IPS-18c (cell line): ENCODE measurements around the gene CLDN14.

Source experiments
- H3K4me3 ChIP-seq: 2 replicates; pipeline ENCODE4 v1.7.0; 2013; ENCODE audit warnings: low read depth, mild to moderate bottlenecking, low read length, moderate library complexity; ENCODE audit not compliant: insufficient read depth
- H3K9me3 ChIP-seq: one replicate; pipeline ENCODE4 v1.6.1; 2013; ENCODE audit warnings: mild to moderate bottlenecking, low read length, moderate library complexity; ENCODE audit not compliant: control insufficient read depth, insufficient read depth

CLDN14 gene

DNA sequence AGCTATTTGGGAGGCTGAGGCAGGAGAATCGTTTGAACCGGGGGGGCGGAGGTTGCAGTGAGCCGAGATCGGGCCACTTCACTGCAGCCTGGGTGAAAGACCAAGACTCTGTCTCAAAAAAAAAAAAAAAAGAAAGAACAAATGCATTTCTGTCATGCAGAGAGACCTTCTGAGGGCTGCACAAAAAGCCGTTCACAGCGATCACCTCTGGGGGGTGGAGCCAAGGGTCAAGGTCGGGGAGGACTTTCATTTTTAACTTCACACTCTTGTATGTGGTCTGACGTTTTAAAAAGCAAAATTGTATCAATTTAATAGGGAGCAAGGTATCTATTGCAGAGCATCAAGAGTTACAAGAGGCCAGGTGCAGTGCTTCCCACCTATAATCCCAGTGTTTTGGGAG, 26.6 kb upstream of the CLDN14 start:
- Histone ChIP-seq H3K4me3 (no peak overlapping the region), H3K9me3 (no peaks in the 10 kb centered on the region)

DNA sequence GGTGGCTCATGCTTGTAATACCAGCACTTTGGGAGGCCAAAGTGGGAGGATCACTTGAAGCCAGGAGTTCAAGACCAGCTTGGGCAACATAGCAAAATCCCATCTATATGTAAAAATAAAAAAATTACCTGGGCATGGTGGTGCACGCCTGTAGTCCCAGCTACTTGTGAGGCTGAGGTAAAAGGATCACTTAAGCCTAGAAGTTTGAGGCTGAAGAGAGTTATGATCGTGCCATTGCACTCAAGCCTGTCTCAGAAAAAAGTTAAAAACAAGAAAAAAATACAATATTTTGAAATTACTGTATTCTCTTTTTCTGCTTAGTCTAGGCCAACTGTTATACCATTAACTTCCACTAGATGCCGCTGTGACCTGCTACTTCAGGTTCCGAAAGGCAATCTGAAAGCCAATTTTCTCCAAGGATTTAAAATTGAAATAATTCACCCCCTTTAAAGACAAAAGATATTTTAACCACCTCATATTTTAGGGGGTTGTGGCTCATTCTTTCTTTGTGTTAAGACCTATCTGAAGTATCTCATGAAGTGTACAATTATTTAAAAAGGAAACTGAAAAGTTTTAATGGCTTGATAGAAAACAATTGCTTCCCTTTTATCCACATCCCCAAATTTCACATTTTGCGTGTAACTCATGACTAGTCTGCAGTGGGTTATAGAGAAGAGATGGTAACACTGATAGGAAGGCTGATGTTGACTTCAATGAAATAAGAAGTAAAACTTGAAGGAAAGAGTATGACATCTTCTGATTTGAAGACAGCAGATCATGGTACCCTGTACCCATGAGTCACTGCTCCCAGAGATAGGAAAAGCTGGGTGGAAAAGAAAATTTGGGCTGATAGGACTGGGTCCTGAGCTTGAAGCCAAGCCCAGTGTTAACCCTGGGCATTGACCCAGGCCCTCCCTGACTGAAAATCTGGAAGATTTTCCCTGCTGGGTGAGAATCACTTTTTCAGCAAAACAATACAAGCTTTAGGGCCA, 24.4 kb upstream of the CLDN14 start:
- Histone ChIP-seq H3K9me3 (no peaks in the 10 kb centered on the region), H3K4me3 (no peak overlapping the region)

DNA sequence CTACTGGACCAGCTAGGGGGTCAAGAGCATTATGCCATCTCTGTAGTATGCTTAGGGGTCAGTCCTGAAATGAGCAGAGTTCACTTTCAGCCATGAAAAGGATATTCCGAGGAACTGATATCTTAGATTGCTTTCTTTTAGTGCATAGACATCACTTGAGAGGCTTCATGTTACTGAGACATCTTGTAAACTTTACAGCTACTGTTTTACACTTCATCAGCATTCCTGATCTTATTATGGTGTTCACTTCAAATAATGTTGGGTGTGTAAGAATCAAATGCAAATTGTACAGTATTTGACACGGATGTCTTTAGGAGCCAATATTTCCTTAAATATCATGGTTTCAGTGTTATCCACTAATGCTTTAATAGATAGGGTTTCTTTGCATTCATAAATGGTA, 22.4 kb upstream of the CLDN14 start:
- no peaks in the 10 kb centered on the region for H3K9me3 ChIP-seq
- H3K4me3 ChIP-seq = no peak overlapping the region

DNA sequence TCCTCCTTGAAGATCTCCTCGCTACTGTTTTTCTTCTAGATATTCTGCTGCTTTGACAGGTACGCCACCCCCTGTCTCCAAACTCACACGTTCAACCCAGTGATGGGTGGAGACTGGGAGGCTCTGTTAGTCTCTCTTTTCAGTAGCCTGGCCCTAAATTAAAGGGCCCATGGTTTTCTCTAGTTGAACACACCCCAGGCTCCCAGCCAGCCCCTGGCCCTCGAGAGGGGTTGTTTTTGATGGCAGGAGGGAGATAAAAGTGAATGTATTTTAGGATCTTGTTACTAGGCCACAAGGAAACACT, 21.6 kb upstream of the CLDN14 start:
- Histone ChIP-seq H3K4me3 (no peak overlapping the region), H3K9me3 (no peaks in the 10 kb centered on the region)

DNA sequence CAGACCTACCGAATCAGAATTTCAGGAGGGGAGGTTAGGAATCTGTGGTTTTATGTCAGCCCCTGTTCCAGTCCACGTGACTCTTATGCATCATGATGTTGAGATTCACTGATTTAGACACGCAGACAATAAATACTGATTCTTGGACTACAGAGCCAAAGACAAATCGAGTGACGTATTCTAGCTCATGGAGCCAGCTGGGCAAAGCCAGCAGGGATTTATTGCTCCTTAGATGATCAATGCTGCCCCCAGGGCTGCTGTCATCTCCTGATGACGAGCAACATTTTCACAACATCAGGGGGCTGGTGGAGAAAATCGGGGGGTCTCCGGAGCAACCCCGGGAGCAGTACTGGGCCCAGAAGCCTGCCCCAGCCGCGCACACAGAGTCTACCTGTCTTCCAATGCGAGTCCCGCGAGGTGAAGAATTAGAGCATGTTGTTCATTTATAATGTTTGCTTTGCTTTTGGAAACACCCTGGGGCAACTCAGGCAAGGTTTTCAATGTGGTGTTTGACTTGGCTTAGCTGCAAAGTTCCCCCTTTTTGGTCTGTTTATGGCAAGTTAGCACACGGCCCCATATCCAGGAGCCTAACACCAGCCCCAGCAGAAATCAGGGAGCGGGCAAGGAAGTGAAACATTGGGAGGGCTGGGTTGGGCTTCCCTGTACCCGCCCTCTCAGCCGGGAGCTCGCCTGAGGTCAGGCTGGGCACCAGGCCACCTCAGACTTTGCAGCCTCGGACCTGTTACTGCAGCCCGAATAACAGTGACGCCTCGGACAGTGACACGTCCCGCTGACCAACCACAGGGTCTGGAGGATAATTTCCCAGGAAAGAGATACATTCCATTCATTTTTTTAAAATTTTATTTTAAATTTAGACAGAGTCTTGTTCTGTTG, 19.9 kb upstream of the CLDN14 start:
- Histone ChIP-seq H3K9me3 (no peaks in the 10 kb centered on the region), H3K4me3 (no peak overlapping the region)

DNA sequence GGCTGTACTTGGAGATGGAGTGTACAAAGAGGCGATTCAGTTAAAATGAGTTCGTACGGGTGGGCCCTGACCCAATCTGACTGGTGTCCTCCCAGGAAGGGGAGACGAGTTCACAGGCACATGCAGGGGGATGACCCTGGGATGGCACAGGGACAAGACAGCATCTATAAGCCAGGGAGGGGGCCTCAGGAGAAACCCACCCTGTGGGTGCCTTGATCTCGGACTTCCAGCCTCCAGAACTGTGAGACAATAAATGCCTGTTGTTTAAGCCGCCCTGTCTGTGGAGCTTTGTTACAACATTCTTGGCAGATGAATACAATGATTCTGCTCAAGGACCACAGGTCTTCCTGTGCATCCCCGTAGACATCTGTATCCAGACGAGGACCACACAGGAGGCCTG, 14.6 kb upstream of the CLDN14 start:
- no peak overlapping the region for H3K4me3 ChIP-seq
- peaks cover 3% of the 10 kb centered on the region for H3K9me3 ChIP-seq

DNA sequence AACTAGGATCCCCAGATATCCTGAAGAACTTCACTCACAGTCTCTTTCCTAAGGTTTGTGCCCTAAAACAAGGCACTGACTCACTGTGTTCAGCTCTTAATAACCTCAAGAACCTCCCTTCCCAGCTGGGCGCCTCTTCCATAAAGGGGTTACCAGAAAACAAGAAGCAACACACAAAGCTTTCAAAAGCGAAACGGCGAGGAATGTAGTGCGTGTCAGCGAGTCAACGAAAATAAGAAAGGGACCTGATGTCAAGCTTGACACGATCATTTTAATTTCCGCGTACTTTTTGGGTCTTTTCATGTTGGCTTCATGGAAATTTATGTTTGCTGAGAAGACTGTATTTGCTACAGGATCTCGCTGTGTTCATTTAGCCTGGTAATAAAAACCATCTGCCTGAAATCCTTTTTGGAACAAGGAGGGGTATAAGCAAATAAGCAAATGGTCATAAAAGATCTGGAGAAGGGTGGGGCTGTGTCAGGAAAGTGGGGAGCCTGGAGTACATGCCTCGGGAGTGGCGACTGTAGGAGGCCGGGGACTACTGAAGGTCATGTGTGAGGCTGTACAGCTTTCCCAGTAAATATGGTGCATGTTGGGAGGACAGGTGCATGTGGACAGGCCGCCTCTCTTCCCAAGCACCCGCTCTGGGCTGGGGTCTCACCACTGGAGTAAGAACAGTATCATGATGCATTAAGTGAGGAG, 11.4 kb upstream of the CLDN14 start:
- Histone ChIP-seq H3K9me3 (peaks cover 3% of the 10 kb centered on the region), H3K4me3 (no peak overlapping the region)

DNA sequence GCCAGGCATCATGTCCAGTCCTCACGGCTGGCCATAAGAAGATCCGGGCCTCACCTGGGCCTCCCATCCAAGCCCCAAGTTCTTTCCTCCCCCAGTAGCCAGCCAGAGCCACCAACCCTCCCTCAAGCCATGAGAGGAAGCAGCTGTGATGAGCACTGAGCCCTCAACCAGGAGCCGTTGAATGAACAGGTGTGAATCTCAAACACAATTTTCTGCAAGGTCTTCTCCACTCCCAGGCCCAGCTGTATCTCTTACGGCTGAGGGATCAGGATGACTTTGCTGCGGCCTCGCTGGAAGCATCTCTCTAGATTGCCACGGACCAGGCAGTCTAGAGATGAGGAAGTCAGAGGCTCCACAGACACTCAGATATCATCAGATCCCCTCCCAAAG, 9.8 kb upstream of the CLDN14 start:
- Histone ChIP-seq H3K4me3 (no peak overlapping the region), H3K9me3 (peaks cover 3% of the 10 kb centered on the region)

DNA sequence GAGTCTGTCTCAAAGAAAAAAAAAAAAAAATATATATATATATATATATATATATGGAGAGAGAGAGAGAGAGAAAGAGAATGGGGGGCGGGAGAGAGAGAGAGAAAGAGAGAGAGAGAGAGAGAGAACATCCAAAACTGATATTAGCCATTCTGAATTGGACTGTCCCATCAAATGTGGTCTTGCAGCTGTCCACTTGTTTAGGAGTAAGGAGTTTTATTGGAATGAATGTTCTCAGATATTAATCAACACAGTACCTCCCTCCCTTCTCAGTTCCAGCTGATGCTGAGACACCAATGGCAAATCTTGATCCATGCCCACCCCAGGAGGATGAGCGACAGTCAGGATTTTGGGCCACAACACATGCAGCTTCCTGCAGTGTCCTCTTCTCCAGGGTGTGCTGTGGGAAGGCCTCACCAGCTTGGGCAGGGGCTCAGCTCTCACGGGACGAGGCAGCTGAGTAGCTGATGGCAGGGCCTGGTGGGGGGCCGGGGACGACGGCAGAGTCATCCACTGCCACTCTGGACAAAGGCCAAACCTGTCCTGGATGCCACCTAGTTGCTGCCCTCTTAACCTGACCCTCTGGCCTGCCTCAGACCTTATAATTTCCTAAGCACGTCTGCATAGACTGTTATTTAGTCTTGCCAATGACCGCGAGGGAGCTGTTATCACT, 9.3 kb upstream of the CLDN14 start:
- H3K4me3 ChIP-seq = no peak overlapping the region
- H3K9me3 ChIP-seq = peaks cover 3% of the 10 kb centered on the region

DNA sequence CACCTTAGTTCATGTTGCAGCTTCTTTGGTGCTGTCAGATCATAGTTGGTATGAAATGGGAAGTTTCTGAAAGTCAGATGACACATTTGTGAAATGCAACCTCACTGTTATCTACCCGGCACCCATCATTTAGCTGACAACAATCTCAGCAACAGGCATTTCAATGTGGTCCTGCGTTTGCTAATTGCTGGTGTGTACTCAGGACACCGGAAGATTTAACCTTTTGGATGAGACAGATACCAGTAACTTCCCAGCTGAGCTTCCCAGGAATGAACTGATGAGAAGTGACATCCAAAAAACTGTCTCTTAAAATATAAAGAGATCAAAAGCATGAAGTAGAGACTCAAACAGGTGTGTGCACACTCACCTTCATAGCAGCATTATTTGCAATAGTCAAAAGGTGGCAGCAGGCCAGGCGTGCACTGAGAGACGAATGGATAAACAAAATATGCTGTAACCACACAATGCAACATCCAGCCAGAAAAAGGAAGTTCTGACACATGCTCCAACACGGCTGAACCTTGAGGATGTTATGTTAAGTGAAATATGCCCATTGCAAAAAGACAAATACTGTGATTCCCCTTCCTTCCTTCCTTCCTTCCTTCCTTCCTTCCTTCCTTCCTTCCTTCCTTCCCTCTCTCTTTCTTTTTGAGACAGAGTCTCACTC, 7.9 kb upstream of the CLDN14 start:
- no peak overlapping the region for H3K4me3 ChIP-seq

DNA sequence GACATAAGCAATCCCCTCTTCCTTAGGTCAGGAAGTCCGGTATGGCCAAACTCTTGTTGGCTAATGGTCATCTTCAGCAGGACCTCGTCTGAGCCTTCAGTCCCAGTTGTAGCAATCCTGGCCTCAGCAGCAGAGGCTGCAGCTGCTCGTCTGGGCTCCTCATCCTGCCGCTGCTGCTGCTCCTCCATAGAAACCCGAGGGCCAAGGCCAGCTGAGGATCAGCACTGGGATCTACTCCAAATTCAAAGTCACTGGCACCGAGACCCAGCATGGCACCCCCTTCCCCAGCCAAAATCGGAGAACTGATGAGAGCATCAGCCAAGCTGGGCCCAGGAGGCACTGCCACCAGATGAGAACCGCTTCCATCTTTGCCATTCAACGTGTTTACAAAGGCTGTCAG, 6.3 kb upstream of the CLDN14 start:
- no peak overlapping the region for H3K4me3 ChIP-seq

More for the DNA sequence above, 7.9 kb upstream of the CLDN14 start:
- peaks cover 3% of the 10 kb centered on the region for H3K9me3 ChIP-seq

DNA sequence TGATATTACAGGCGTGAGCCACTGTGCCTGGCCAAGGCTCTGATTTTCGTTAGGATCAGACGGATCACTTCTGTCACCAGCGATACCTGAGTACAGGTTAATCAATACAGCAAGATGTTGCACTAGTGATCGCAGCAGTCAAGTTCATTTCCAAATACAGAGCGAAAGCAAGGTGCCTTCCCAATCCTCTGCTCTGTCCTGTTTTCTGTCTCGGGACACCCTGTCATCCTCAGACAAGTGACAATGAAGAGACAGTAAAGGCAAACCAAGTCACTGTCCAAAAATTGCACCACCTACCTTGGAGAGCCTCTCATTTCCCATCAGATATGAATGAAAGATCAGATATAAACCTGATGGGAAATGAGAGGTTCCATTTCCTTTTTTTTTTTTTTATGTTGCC, 5.6 kb upstream of the CLDN14 start:
- Histone ChIP-seq H3K4me3 (no peak overlapping the region), H3K9me3 (no peaks in the 10 kb centered on the region)

More for the DNA sequence above, 6.3 kb upstream of the CLDN14 start:
- peaks cover 3% of the 10 kb centered on the region for H3K9me3 ChIP-seq

DNA sequence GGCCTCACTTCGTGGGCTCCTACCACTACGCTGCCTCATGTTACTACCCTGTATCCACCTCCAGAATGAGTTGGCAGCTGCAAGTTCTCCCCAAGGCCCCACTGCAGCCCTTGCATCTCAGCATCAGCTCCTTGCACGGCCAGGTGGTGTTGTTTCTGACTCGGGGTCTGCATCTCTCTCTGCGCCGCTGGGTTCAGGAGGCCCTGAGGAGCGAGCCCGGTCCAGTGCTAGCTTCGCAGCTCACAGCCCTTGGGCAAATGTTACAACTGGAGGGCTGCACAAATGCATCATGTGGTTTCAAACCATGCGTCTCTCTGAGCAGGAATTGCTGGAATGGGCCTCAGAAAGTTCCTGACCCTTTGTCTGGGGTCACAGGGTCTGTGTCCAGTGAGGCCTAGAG, 3.2 kb upstream of the CLDN14 start:
- Histone ChIP-seq H3K4me3 (no peak overlapping the region), H3K9me3 (no peaks in the 10 kb centered on the region)

DNA sequence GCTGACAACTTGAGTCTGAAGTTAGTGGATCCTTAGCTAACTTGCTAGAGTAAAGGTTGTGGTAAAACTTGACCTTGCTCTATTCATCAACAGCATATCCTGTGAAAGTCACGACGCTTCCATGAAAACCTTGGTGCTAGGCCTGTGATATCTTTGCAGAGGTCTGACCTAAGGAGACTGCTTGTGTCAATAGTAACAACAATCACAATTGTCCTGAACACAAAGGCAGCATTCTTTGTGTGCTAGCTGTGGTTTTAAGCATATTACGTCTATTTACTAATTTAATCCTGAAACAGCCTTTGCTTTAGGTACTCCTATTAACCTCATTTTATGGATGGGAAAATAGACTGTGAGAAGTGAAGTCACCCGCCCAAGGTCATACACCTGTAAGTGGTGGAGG, 2.8 kb upstream of the CLDN14 start:
- no peak overlapping the region for H3K4me3 ChIP-seq
- no peaks in the 10 kb centered on the region for H3K9me3 ChIP-seq

DNA sequence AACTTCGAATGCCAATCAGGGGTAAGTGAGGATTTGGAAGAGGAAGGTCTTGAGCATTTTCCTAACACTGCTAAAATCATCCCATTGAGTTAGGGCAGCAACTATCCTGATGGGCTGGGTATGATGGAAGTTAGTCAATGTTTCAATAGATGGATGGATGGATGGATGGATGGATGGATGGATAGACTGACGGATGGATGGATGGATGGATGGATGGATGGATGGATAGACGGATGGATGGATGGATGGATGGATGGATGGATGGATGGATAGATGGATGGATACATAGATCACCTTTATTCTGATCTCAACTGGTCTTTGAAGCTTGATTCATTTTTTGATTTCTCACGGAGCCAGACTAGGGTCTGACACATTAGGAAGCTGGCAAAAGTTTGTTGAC, 2.3 kb upstream of the CLDN14 start:
- H3K4me3 ChIP-seq = no peak overlapping the region

DNA sequence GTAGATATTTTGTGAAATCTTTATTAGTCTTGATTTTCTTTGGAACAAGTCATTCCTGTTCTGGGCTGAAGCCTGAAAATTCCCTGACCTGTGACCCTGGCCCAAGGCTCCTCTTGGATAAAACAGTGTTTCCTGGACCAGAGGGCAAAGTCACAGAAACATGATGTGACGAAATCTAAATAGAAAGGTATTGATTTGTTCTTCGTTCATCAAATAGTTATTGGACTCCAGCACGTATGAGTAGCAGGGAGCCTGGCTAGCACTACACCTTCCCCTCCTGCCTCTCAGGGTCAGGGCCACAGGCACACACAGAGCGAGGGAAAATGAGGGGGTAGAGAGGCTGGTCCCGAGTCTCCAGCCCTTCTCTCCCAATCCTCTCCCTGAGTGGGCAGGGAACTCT, 1.7 kb upstream of the CLDN14 start:
- H3K9me3 ChIP-seq = no peaks in the 10 kb centered on the region
- H3K4me3 ChIP-seq = no peak overlapping the region

More for the DNA sequence above, 2.3 kb upstream of the CLDN14 start:
- no peaks in the 10 kb centered on the region for H3K9me3 ChIP-seq

DNA sequence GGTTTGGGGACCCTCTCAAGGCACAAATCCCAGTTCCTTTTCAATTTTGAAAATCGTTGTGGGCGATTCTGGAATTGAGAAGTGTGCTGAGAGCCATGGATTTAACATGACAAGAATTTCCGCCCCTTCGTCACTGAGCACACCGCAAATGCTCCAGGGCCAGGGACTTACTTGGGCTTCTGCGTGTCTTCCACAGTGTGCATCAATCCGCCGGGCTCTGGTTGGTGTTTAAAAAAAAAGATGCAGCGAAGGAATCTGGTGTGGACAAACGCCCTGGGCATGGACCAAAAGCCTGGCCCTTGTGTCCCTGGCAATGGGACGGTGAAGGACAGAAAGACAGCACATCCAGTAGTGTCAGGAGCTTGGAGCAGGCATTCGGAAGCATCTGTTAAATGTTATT, 696 bp upstream of the CLDN14 start:
- H3K4me3 ChIP-seq = no peak overlapping the region

More for the DNA sequence above, 696 bp upstream of the CLDN14 start:
- H3K9me3 ChIP-seq = no peaks in the 10 kb centered on the region
